GM19328 (cell line): ENCODE measurements around the gene TGM2.

ENCODE experiments used
- ATAC-seq: cut with Tn5 transposase; IDR thresholded peaks from one replicate; pipeline ENCODE4 v1.9.1; 2021; ENCODE audit warnings: mild to moderate bottlenecking, moderate library complexity; ENCODE audit not compliant: unreplicated experiment

TGM2 gene

GRCh38 chr20:38162878-38163875 lies 1.9 kb downstream of the TGM2 start:
- ATAC-seq, result no peak

- no peak for ATAC-seq
Observed at GRCh38 chr20:38162149-38162548, 2.9 kb downstream of the TGM2 start.

GRCh38 chr20:38161412-38161774 lies 3.7 kb downstream of the TGM2 start:
- no peak for ATAC-seq

GRCh38 chr20:38159957-38160756 lies 4.9 kb downstream of the TGM2 start:
- ATAC-seq, result no peak

GRCh38 chr20:38159566-38159956 lies 5.5 kb downstream of the TGM2 start:
- no peak for ATAC-seq

- no peak for ATAC-seq
Observed at GRCh38 chr20:38158701-38159351, 6.2 kb downstream of the TGM2 start.

GRCh38 chr20:38157635-38158495 lies 7.2 kb downstream of the TGM2 start:
- ATAC-seq, result no peak

- ATAC-seq, result no peak
Observed at GRCh38 chr20:38156888-38157634, 8.0 kb downstream of the TGM2 start.

- ATAC-seq, result no peak
Observed at GRCh38 chr20:38156280-38156679, 8.8 kb downstream of the TGM2 start.

GRCh38 chr20:38155811-38156210 lies 9.3 kb downstream of the TGM2 start:
- ATAC-seq, result no peak

GRCh38 chr20:38153401-38153800 lies 11.7 kb downstream of the TGM2 start:
- ATAC-seq, result no peak

- no peak for ATAC-seq
Observed at GRCh38 chr20:38152621-38153221, 12.3 kb downstream of the TGM2 start.

- ATAC-seq, result no peak
Observed at GRCh38 chr20:38152175-38152620, 12.9 kb downstream of the TGM2 start.

GRCh38 chr20:38151455-38151854 lies 13.6 kb downstream of the TGM2 start:
- no peak for ATAC-seq

- ATAC-seq, result no peak
Observed at GRCh38 chr20:38150335-38151170, 14.5 kb downstream of the TGM2 start.

GRCh38 chr20:38148328-38149102 lies 16.6 kb downstream of the TGM2 start:
- no peak for ATAC-seq

GRCh38 chr20:38147751-38148150 lies 17.3 kb downstream of the TGM2 start:
- ATAC-seq, result no peak

- no peak for ATAC-seq
Observed at GRCh38 chr20:38147163-38147562, 17.9 kb downstream of the TGM2 start.
